Endothelial cell of umbilical vein (primary cell): Measurements from ENCODE around the gene CCNT2. TPM values are rescaled to one million over a fixed set of nuclear protein-coding genes. Genes with fewer than 3 reads are reported as not detected.

Source experiments
- BruUV-seq: library from RNA; stranded (reverse); fragments of 400-500 nt; replicated peaks from 2 replicates; lab custom pipeline; 2021; lab: Mats Ljungman, UMichigan
- CTCF ChIA-PET: fragments of 300-600, 350-600 bp; sonication (Branson Sonifier 250); formaldehyde crosslinking; loops from one replicate; lab custom pipeline; 2021; ENCODE audit warnings: antibody characterized with exemption, inconsistent platforms; lab: Charles Lee
- POLR2A ChIA-PET: fragments of 300-600, 350-600 bp; sonication (Branson Sonifier 250); formaldehyde crosslinking; loops from one replicate; lab custom pipeline; 2021; ENCODE audit warnings: antibody characterized with exemption, inconsistent platforms; lab: Charles Lee
- DNase-seq: peaks from one replicate; pipeline ENCODE4 v3.0.0-alpha.2; 2011; ENCODE audit warnings: low read depth, low spot score
- FAIRE-seq: peaks from 2 replicates; lab custom pipeline; 2011; peaks lifted over from hg19 to GRCh38; lab: Jason Lieb, UNC
- H2AFZ ChIP-seq: 2 replicates; pipeline ENCODE4 v1.6.0; 2012; ENCODE audit warnings: low read depth, low read length, control low read depth, inconsistent platforms
- H3K27ac ChIP-seq: 2 replicates; pipeline ENCODE4 v1.5.1; 2011; ENCODE audit warnings: low read depth, mild to moderate bottlenecking, control low read depth, low read length, moderate library complexity; ENCODE audit not compliant: insufficient read depth
- H3K27me3 ChIP-seq, 2 experiments: 2 replicates each; pipeline versions ENCODE4 v1.6.0 to v1.6.1; 2011; ENCODE audit warnings: low read length in 2 of 2, mixed read lengths in 1 of 2; ENCODE audit not compliant: control insufficient read depth in 2 of 2, insufficient read depth in 2 of 2
- H3K36me3 ChIP-seq, 2 experiments: 2 replicates in 1 of 2; 3 replicates in 1 of 2; pipeline ENCODE4 v1.5.1; 2011; ENCODE audit warnings: low read length in 2 of 2, mild to moderate bottlenecking in 1 of 2, moderate library complexity in 1 of 2; ENCODE audit not compliant: control insufficient read depth in 2 of 2, insufficient read depth in 2 of 2; ENCODE audit errors: extremely low read depth in 1 of 2
- H3K4me1 ChIP-seq: 3 replicates; pipeline ENCODE4 v1.5.1; 2011; ENCODE audit warnings: mild to moderate bottlenecking, low read length; ENCODE audit not compliant: control insufficient read depth, insufficient read depth; ENCODE audit errors: extremely low read depth
- H3K4me2 ChIP-seq: 2 replicates; pipeline ENCODE4 v1.6.1; 2011; ENCODE audit warnings: low read length, control low read depth, mixed read lengths; ENCODE audit not compliant: insufficient read depth
- H3K4me3 ChIP-seq, 3 experiments: fragments of 200-600 bp in 1 of 3; sonication (generic), shearing (Covaris generic) in 1 of 3; replicated peaks in 1 of 3; 2 replicates each; pipeline ENCODE4 v1.5.1; 2011 to 2016; ENCODE audit warnings: control low read depth in 3 of 3, low read length in 3 of 3, mild to moderate bottlenecking in 2 of 3, inconsistent platforms in 1 of 3, low read depth in 1 of 3, moderate library complexity in 1 of 3; ENCODE audit not compliant: insufficient read depth in 1 of 3
- H3K79me2 ChIP-seq: 2 replicates; pipeline ENCODE4 v1.6.0; 2012; ENCODE audit warnings: low read length, inconsistent platforms; ENCODE audit not compliant: control insufficient read depth, insufficient read depth
- H3K9ac ChIP-seq: replicated peaks from 2 replicates; pipeline ENCODE3; 2011; ENCODE audit warnings: low read length, control low read depth; ENCODE audit not compliant: insufficient read depth; ENCODE audit errors: extremely low read depth
- H3K9me1 ChIP-seq: replicated peaks from 3 replicates; pipeline ENCODE4 v1.6.0; 2011; ENCODE audit warnings: mild to moderate bottlenecking, low read length; ENCODE audit not compliant: control insufficient read depth, insufficient read depth; ENCODE audit errors: extremely low read depth
- H3K9me3 ChIP-seq: replicated peaks from 2 replicates; pipeline ENCODE4 v1.5.1; 2012; ENCODE audit warnings: low read length, inconsistent platforms; ENCODE audit not compliant: control insufficient read depth, insufficient read depth
- H4K20me1 ChIP-seq: replicated peaks from 2 replicates; pipeline ENCODE3; 2011; ENCODE audit warnings: mild to moderate bottlenecking, low read length; ENCODE audit not compliant: control insufficient read depth, insufficient read depth; ENCODE audit errors: extremely low read depth
- EZH2 ChIP-seq: IDR thresholded peaks from 2 replicates; pipeline ENCODE4 v1.6.1; 2012; ENCODE audit warnings: borderline replicate concordance, low read depth, mild to moderate bottlenecking, moderate library complexity, low read length, inconsistent platforms; ENCODE audit not compliant: severe bottlenecking
- FOS ChIP-seq: IDR thresholded peaks from 2 replicates; pipeline ENCODE4 v1.6.1; 2011; ENCODE audit warnings: mild to moderate bottlenecking, low read length, moderate library complexity, borderline replicate concordance; ENCODE audit not compliant: insufficient read depth
- GATA2 ChIP-seq: IDR thresholded peaks from 2 replicates; pipeline ENCODE4 v1.7.0; 2011; ENCODE audit warnings: low read depth, mild to moderate bottlenecking, moderate library complexity, mixed read lengths, low read length; ENCODE audit not compliant: insufficient read length, insufficient read depth
- JUN ChIP-seq: IDR thresholded peaks from 2 replicates; pipeline ENCODE4 v1.6.1; 2011; ENCODE audit warnings: borderline replicate concordance, low read depth; ENCODE audit not compliant: insufficient read length, insufficient read depth
- MAX ChIP-seq: IDR thresholded peaks from 2 replicates; pipeline ENCODE4 v1.6.1; 2011; ENCODE audit not compliant: insufficient read depth, insufficient read length
- MYC ChIP-seq: IDR thresholded peaks from one replicate; pipeline ENCODE4 v1.6.1; 2011; ENCODE audit warnings: mild to moderate bottlenecking, low read depth, low read length
- POLR2A ChIP-seq: IDR thresholded peaks from 2 replicates; pipeline ENCODE4 v1.6.1; 2012; ENCODE audit warnings: low read depth, mild to moderate bottlenecking, control low read depth, low read length
- POLR2AphosphoS5 ChIP-seq: IDR thresholded peaks from 2 replicates; pipeline ENCODE4 v1.6.1; 2012; ENCODE audit warnings: low read depth, mild to moderate bottlenecking, control low read depth, low read length, moderate library complexity; ENCODE audit not compliant: insufficient read depth
- dilution Hi-C: fragments of 300-500 bp; cut with MboI; formaldehyde crosslinking; loops from one replicate; pipeline ENCODE4 v1.15.0; 2019; ENCODE audit warnings: low sequenced_read_pairs; ENCODE audit not compliant: extremely low pct_ligation_motif_present
- intact Hi-C: fragments of 100-400 bp; cut with micrococcal nuclease; formaldehyde crosslinking; loops from one replicate; pipeline ENCODE4 v1.10.0; 2022
- polyA plus RNA-seq, 4 experiments: library from polyadenylated mRNA; depleted of rRNA in 3 of 4; stranded (reverse) in 3 of 4; unstranded in 1 of 4; fragments of >200 nt; gene quantifications; 2 replicates each; pipeline versions ENCODE4 v1.2.1 to v1.2.3, GENCODE V29; 2011 to 2012; ENCODE audit warnings: missing spikeins in 1 of 4
- total RNA-seq: library from RNA; stranded (reverse); gene quantifications from 2 replicates; pipeline ENCODE4 v1.2.3, GENCODE V29; 2021
- TF ChIP-seq, protein P1 (sequence below), 2 donors: IDR thresholded peaks; 1 replicate in 1 of 2; 2 replicates in 1 of 2; pipeline ENCODE4 v1.5.1; 2011; ENCODE audit warnings: low read length in 2 of 2, mild to moderate bottlenecking in 2 of 2, moderate library complexity in 2 of 2, control low read depth in 1 of 2, inconsistent platforms in 1 of 2, low read depth in 1 of 2; ENCODE audit not compliant: insufficient read depth in 1 of 2; ENCODE audit errors: extremely low read depth in 1 of 2

CCNT2 gene
- total and polyA plus RNA-seq, 2 donors (not counting 3 experiments of a cell fraction or from before 2014, with no cell fraction given): 10.3 to 35.5 TPM

DNA sequence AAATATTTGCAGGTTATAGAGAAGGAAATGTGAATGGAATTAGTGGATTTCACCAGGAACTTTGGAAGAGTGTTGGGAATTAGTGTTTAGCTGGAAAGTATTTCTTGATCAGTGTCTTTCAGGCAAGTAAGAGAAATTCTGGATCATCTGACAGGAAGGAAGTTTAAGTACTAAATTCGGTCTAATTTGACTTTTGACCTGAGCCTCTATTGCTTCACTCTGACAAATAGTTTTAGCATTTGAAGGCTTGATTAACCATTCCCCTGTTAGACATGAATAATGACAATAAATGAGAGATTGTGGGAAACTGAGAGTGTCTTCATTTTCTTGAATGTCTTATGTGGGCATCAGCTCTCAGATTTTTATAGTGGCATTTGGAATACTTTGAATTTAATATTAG, 16.0 kb downstream of the CCNT2 start:
- Histone ChIP-seq H3K4me2 (peak overlapping the region; percentile 30), H2AFZ (no peak overlapping the region), H3K4me1 (peaks cover 14% of the 10 kb centered on the region), H3K4me3 (no peak overlapping the region), H3K9ac (no peak overlapping the region), H3K79me2 (peaks cover 92% of the 10 kb centered on the region), H3K9me1 (peaks cover 2% of the 10 kb centered on the region), H3K27ac (no peak overlapping the region), H3K36me3 (peaks cover 3 to 5% of the 10 kb centered on the region in 2 experiments), H4K20me1 (peaks cover 23% of the 10 kb centered on the region), H3K9me3 (no peaks in the 10 kb centered on the region), H3K27me3 (no peaks in the 10 kb centered on the region)
- CTCF ChIA-PET: no interaction called here
- intact Hi-C loops (no loop called here), dilution Hi-C loops (no loop called here)
- FAIRE-seq (no peak), DNase-seq (peak; percentile 10)
- TF ChIP-seq POLR2A: no peak
- no peak for TF ChIP-seq MAX
- TF ChIP-seq GATA2: no peak
- TF ChIP-seq MYC: no peak
- TF ChIP-seq, protein P1, sequence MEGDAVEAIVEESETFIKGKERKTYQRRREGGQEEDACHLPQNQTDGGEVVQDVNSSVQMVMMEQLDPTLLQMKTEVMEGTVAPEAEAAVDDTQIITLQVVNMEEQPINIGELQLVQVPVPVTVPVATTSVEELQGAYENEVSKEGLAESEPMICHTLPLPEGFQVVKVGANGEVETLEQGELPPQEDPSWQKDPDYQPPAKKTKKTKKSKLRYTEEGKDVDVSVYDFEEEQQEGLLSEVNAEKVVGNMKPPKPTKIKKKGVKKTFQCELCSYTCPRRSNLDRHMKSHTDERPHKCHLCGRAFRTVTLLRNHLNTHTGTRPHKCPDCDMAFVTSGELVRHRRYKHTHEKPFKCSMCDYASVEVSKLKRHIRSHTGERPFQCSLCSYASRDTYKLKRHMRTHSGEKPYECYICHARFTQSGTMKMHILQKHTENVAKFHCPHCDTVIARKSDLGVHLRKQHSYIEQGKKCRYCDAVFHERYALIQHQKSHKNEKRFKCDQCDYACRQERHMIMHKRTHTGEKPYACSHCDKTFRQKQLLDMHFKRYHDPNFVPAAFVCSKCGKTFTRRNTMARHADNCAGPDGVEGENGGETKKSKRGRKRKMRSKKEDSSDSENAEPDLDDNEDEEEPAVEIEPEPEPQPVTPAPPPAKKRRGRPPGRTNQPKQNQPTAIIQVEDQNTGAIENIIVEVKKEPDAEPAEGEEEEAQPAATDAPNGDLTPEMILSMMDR (IDR thresholded peaks at IDR 0.05; ENCODE audit: extremely low read depth in 1 of 2, insufficient read depth in 1 of 2, low read depth in 1 of 2, low read length in 2 of 2): no peak
- no peak for TF ChIP-seq POLR2AphosphoS5
- TF ChIP-seq JUN: no peak
- TF ChIP-seq EZH2: no peak
- TF ChIP-seq FOS: no peak
- POLR2A ChIA-PET: no interaction called here
- no TSS peak for BruUV-seq
